Right atrium auricular region (tissue), 2 donors: ENCODE measurements around the gene THAP8. TPM values are rescaled to one million over a fixed set of nuclear protein-coding genes. Genes with fewer than 3 reads are reported as not detected.
"Not testable (repeated sequence)": the region's sequence is repeated elsewhere in the genome, so short reads cannot be mapped to it uniquely, and the experiment has no call there.

ENCODE experiments used
- DNase-seq: peaks from one replicate; pipeline ENCODE4 v3.0.0-alpha.2; 2019; ENCODE audit warnings: low spot score
- H3K27ac ChIP-seq, 2 donors: fragments of 200-600 bp; sonication (generic); 1 replicate in 1 of 2; 2 replicates in 1 of 2; pipeline ENCODE4 v1.5.1; 2016 to 2019
- H3K27me3 ChIP-seq, 2 donors: fragments of 200-600 bp; sonication (generic); one replicate each; pipeline versions ENCODE4 v1.5.1 to v1.6.0; 2017 to 2019
- H3K36me3 ChIP-seq: fragments of 200-600 bp; sonication (generic); one replicate; pipeline ENCODE4 v1.5.1; 2016
- H3K4me1 ChIP-seq, 2 donors: fragments of 200-600 bp; sonication (generic); one replicate each; pipeline versions ENCODE4 v1.5.1 to v1.6.0; 2017 to 2019
- H3K4me3 ChIP-seq, 2 donors: fragments of 200-600 bp; sonication (generic); 1 replicate in 1 of 2; 2 replicates in 1 of 2; pipeline ENCODE4 v1.5.1; 2017 to 2019; ENCODE audit warnings: mild to moderate bottlenecking in 1 of 2, moderate library complexity in 1 of 2
- H3K9me3 ChIP-seq, 2 donors: fragments of 200-600 bp; sonication (generic); one replicate each; pipeline ENCODE4 v1.5.1; 2019
- CTCF ChIP-seq, 2 donors: fragments of 200-600 bp; sonication (generic); IDR thresholded peaks; one replicate each; pipeline ENCODE4 v1.5.1; 2019; ENCODE audit warnings: antibody characterized with exemption in 2 of 2
- total RNA-seq, 2 donors: library from RNA; depleted of rRNA; stranded (reverse); fragments of >200 nt; gene quantifications; one replicate each; pipeline ENCODE4 v1.1.0, GENCODE V29; 2016

The THAP8 gene
- total RNA-seq, 2 donors from 2014 or later: 5.7 to 11.6 TPM

- no peak overlapping the region for H3K27ac ChIP-seq
- TF ChIP-seq CTCF (IDR thresholded peaks at IDR 0.05): no peak
- no peak overlapping the region for H3K4me3 ChIP-seq
- no peak for DNase-seq
- no peaks in the 10 kb centered on the region for H3K36me3 ChIP-seq
- no peaks in the 10 kb centered on the region for H3K27me3 ChIP-seq
- no peaks in the 10 kb centered on the region for H3K9me3 ChIP-seq
- H3K4me1 ChIP-seq: peaks cover 0 to 8% of the 10 kb centered on the region in 2 donors
Observed at GRCh38 chr19:36079389-36079945, 25.4 kb upstream of the THAP8 start.

- Histone ChIP-seq H3K4me3 (no peak overlapping the region), H3K36me3 (no peaks in the 10 kb centered on the region), H3K27me3 (no peaks in the 10 kb centered on the region), H3K27ac (no peak overlapping the region), H3K4me1 (peaks cover 0 to 9% of the 10 kb centered on the region in 2 donors), H3K9me3 (no peaks in the 10 kb centered on the region)
- no peak for DNase-seq
- no peak for TF ChIP-seq CTCF (IDR thresholded peaks at IDR 0.05)
Observed at GRCh38 chr19:36073121-36073876, 19.2 kb upstream of the THAP8 start.

GRCh38 chr19:36072081-36072480 lies 18.0 kb upstream of the THAP8 start:
- Histone ChIP-seq H3K27me3 (no peaks in the 10 kb centered on the region), H3K4me3 (no peak overlapping the region), H3K9me3 (no peaks in the 10 kb centered on the region), H3K36me3 (no peaks in the 10 kb centered on the region), H3K4me1 (peaks cover 0 to 9% of the 10 kb centered on the region in 2 donors), H3K27ac (no peak overlapping the region)
- no peak for TF ChIP-seq CTCF (IDR thresholded peaks at IDR 0.05)
- DNase-seq: no peak

GRCh38 chr19:36068810-36069499 lies 14.9 kb upstream of the THAP8 start:
- not testable (repeated sequence) for H3K27ac ChIP-seq, H3K9me3 ChIP-seq, H3K4me1 ChIP-seq, DNase-seq, H3K36me3 ChIP-seq, H3K4me3 ChIP-seq, H3K27me3 ChIP-seq

- DNase-seq: no peak
- Histone ChIP-seq H3K27ac (no peak overlapping the region), H3K27me3 (no peaks in the 10 kb centered on the region), H3K4me1 (peaks cover 0 to 9% of the 10 kb centered on the region in 2 donors), H3K4me3 (no peak overlapping the region), H3K36me3 (no peaks in the 10 kb centered on the region), H3K9me3 (no peaks in the 10 kb centered on the region)
- no peak for TF ChIP-seq CTCF (IDR thresholded peaks at IDR 0.05)
Observed at GRCh38 chr19:36067681-36068080, 13.6 kb upstream of the THAP8 start.

- Histone ChIP-seq H3K4me1 (no peaks in the 10 kb centered on the region), H3K36me3 (no peaks in the 10 kb centered on the region), H3K9me3 (no peaks in the 10 kb centered on the region), H3K27ac (no peak overlapping the region), H3K4me3 (no peak overlapping the region), H3K27me3 (no peaks in the 10 kb centered on the region)
- no peak for DNase-seq
- TF ChIP-seq CTCF (IDR thresholded peaks at IDR 0.05): no peak
Observed at GRCh38 chr19:36064826-36065225, 10.7 kb upstream of the THAP8 start.
